ENCODE data around the gene MTFMT.

MTFMT gene

GRCh38 chr15:64951777-64952418 is 77.5 kb downstream of the MTFMT start:
- TF ChIP-seq, protein P1, sequence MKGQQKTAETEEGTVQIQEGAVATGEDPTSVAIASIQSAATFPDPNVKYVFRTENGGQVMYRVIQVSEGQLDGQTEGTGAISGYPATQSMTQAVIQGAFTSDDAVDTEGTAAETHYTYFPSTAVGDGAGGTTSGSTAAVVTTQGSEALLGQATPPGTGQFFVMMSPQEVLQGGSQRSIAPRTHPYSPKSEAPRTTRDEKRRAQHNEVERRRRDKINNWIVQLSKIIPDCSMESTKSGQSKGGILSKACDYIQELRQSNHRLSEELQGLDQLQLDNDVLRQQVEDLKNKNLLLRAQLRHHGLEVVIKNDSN (IDR thresholded peaks at IDR 0.05): no peak
- TF ChIP-seq ZBTB7A (IDR thresholded peaks at IDR 0.05; ENCODE audit: low read depth) (no peak), NFIC (IDR thresholded peaks at IDR 0.05) (no peak), TEAD4 (IDR thresholded peaks at IDR 0.05) (no peak), RAD21 (IDR thresholded peaks at IDR 0.05; ENCODE audit: low read depth) (no peak), TCF12 (IDR thresholded peaks at IDR 0.05; ENCODE audit: low read depth) (no peak), EGR1 (IDR thresholded peaks at IDR 0.05) (no peak), FOXM1 (IDR thresholded peaks at IDR 0.05; ENCODE audit: borderline replicate concordance, low read depth) (no peak), MAX (IDR thresholded peaks at IDR 0.05) (no peak), EP300 (IDR thresholded peaks at IDR 0.05; ENCODE audit: borderline replicate concordance) (no peak), CEBPB (IDR thresholded peaks at IDR 0.05) (no peak), YY1 (IDR thresholded peaks at IDR 0.05; ENCODE audit: low read depth) (no peak), TAF1 (IDR thresholded peaks at IDR 0.05; ENCODE audit: low read depth) (no peak), CREB1 (IDR thresholded peaks at IDR 0.05; ENCODE audit: low read depth) (no peak)
- TF ChIP-seq, protein P2, sequence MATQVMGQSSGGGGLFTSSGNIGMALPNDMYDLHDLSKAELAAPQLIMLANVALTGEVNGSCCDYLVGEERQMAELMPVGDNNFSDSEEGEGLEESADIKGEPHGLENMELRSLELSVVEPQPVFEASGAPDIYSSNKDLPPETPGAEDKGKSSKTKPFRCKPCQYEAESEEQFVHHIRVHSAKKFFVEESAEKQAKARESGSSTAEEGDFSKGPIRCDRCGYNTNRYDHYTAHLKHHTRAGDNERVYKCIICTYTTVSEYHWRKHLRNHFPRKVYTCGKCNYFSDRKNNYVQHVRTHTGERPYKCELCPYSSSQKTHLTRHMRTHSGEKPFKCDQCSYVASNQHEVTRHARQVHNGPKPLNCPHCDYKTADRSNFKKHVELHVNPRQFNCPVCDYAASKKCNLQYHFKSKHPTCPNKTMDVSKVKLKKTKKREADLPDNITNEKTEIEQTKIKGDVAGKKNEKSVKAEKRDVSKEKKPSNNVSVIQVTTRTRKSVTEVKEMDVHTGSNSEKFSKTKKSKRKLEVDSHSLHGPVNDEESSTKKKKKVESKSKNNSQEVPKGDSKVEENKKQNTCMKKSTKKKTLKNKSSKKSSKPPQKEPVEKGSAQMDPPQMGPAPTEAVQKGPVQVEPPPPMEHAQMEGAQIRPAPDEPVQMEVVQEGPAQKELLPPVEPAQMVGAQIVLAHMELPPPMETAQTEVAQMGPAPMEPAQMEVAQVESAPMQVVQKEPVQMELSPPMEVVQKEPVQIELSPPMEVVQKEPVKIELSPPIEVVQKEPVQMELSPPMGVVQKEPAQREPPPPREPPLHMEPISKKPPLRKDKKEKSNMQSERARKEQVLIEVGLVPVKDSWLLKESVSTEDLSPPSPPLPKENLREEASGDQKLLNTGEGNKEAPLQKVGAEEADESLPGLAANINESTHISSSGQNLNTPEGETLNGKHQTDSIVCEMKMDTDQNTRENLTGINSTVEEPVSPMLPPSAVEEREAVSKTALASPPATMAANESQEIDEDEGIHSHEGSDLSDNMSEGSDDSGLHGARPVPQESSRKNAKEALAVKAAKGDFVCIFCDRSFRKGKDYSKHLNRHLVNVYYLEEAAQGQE (IDR thresholded peaks at IDR 0.05; ENCODE audit: low read depth): no peak

Measured in Ishikawa (cell line).